Skeletal muscle satellite cell (primary cell): ENCODE measurements around the gene PGS1.

Source experiments
- H3K27me3 ChIP-seq: 2 replicates; pipeline ENCODE4 v1.7.0; 2013; ENCODE audit warnings: low read length; ENCODE audit not compliant: control insufficient read depth, insufficient read depth
- H3K36me3 ChIP-seq: 2 replicates; pipeline ENCODE4 v1.7.0; 2013; ENCODE audit warnings: mild to moderate bottlenecking, control low read depth, low read length; ENCODE audit not compliant: insufficient read depth
- H3K4me1 ChIP-seq: 2 replicates; pipeline ENCODE4 v1.7.0; 2013; ENCODE audit warnings: low read length; ENCODE audit not compliant: control insufficient read depth, insufficient read depth
- H3K4me2 ChIP-seq: 2 replicates; pipeline ENCODE4 v1.7.0; 2013; ENCODE audit warnings: mild to moderate bottlenecking, low read length
- H3K4me3 ChIP-seq: 2 replicates; pipeline ENCODE4 v1.7.0; 2013; ENCODE audit warnings: low read length
- H3K9ac ChIP-seq: 2 replicates; pipeline ENCODE4 v1.7.0; 2013; ENCODE audit warnings: mild to moderate bottlenecking, low read depth, low read length, moderate library complexity
- H3K9me3 ChIP-seq: replicated peaks from 2 replicates; pipeline ENCODE4 v1.7.0; 2013; ENCODE audit warnings: mild to moderate bottlenecking, control low read depth, low read length

The PGS1 gene

GRCh38 chr17:78437508-78438169 lies 59.2 kb downstream of the PGS1 start:
- no peak overlapping the region for H3K4me3 ChIP-seq
- H3K4me2 ChIP-seq: no peak overlapping the region
- H3K27me3 ChIP-seq: peaks cover 36% of the 10 kb centered on the region
- H3K9ac ChIP-seq: no peak overlapping the region
- peaks cover 6% of the 10 kb centered on the region for H3K4me1 ChIP-seq
- no peaks in the 10 kb centered on the region for H3K36me3 ChIP-seq
- no peaks in the 10 kb centered on the region for H3K9me3 ChIP-seq

DNA sequence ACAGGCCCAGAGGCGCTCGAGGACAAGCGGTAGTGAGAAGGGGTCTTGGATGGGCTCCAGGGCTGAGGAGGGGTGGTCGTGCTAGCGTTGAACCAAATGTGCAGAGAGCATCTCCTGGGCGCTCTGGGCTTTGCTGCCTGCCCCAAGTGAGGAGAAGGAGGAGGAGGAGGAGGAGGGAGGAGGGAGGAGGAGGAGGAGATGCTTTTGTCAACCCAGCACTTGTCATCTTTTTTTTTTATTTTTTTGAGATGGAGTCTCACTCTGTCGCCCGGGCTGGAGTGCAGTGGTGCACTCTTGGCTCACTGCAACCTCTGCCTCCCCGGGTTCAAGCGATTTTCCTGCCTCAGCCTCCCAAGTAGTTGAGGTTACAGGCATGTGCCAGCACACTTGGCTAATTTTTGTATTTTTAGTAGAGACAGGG lies 59.8 kb downstream of the PGS1 start:
- Histone ChIP-seq H3K9me3 (no peaks in the 10 kb centered on the region), H3K4me1 (peaks cover 6% of the 10 kb centered on the region), H3K27me3 (peaks cover 34% of the 10 kb centered on the region), H3K36me3 (no peaks in the 10 kb centered on the region), H3K4me3 (no peak overlapping the region), H3K9ac (no peak overlapping the region), H3K4me2 (no peak overlapping the region)

GRCh38 chr17:78438694-78439325 lies 60.4 kb downstream of the PGS1 start:
- Histone ChIP-seq H3K9ac (no peak overlapping the region), H3K4me3 (no peak overlapping the region), H3K4me2 (no peak overlapping the region), H3K4me1 (peaks cover 6% of the 10 kb centered on the region), H3K36me3 (no peaks in the 10 kb centered on the region), H3K27me3 (peaks cover 33% of the 10 kb centered on the region), H3K9me3 (no peaks in the 10 kb centered on the region)

DNA sequence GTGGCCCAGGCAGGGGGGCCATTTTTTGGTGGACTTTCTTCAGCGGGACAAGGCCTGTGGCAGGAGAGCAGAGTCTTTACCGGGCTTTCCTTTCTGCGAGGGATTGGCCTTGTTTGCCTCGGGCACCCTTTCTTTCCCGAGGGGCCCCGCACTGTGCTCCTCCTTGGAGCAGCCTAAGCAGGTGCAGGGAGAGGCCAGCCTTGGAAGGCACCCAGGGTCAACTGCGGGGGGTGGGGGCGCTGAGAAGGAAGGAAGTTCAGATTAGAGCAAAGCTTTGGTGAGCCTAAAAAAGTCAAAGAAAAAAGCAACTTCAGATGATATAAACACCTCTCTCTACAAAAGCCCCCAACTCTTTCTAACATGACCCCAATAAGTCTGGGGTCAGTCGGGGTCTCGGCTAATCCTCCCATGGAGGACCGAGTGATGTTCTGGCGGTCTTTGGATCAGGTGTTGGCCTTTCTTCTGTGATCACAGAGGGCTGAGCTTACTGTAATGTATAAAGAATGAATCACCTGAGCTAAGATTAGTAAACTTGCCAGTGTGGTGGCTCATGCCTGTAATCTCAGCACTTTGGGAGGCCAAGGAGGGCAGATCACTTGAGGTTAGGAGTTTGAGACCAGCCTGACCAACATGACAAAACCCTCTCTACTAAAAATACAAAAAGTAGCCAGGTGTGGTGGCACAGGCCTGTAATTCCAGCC lies 63.0 kb downstream of the PGS1 start:
- no peaks in the 10 kb centered on the region for H3K9me3 ChIP-seq
- H3K36me3 ChIP-seq: no peaks in the 10 kb centered on the region
- H3K4me1 ChIP-seq: peaks cover 6% of the 10 kb centered on the region
- no peak overlapping the region for H3K4me2 ChIP-seq
- no peak overlapping the region for H3K4me3 ChIP-seq
- H3K9ac ChIP-seq: no peak overlapping the region
- peaks cover 25% of the 10 kb centered on the region for H3K27me3 ChIP-seq

- Histone ChIP-seq H3K27me3 (peaks cover 17% of the 10 kb centered on the region), H3K4me2 (no peak overlapping the region), H3K9ac (no peak overlapping the region), H3K4me3 (no peak overlapping the region), H3K4me1 (no peaks in the 10 kb centered on the region), H3K36me3 (no peaks in the 10 kb centered on the region), H3K9me3 (no peaks in the 10 kb centered on the region)
These were observed 64.3 kb downstream of the PGS1 start for GRCh38 chr17:78442648-78443218.

GRCh38 chr17:78444392-78444791 lies 65.9 kb downstream of the PGS1 start:
- H3K36me3 ChIP-seq: no peaks in the 10 kb centered on the region
- no peaks in the 10 kb centered on the region for H3K4me1 ChIP-seq
- no peak overlapping the region for H3K4me2 ChIP-seq
- H3K4me3 ChIP-seq: no peak overlapping the region
- H3K27me3 ChIP-seq: peaks cover 17% of the 10 kb centered on the region
- H3K9ac ChIP-seq: no peak overlapping the region
- H3K9me3 ChIP-seq: no peaks in the 10 kb centered on the region

- Histone ChIP-seq H3K9me3 (no peaks in the 10 kb centered on the region), H3K27me3 (peaks cover 34% of the 10 kb centered on the region), H3K4me2 (no peak overlapping the region), H3K4me1 (peaks cover 11% of the 10 kb centered on the region), H3K4me3 (no peak overlapping the region), H3K36me3 (no peaks in the 10 kb centered on the region), H3K9ac (no peak overlapping the region)
These were observed 68.4 kb downstream of the PGS1 start for GRCh38 chr17:78446833-78447232.

DNA sequence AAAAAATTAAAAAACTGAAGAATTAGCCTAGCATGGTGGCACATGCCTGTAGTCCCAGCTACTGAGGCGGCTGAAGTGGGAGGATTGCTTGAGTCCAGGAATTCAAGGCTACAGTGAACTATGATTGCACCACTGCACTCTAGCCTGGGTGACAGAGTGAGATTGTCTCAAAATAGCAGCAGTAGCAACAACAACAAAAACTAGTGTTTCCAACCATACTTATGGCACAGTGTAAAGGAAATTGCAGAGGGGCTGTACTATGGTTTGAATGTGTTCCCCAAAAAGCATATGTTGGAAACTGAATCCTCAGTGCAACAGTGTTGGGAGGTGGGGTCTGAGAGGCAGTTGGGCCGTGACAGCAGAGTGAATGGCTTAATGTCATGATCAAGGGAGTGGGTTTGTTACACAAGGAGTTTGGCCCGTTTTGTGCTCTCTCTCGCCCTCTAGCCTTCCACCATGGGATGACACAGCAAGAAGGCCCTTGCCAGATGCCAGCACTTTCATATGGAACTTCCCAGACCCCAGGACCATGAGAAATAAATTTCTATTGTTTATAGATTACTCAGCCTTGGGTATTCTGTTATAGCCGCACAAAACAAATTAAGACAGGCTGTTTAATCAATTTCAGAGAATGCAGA lies 70.0 kb downstream of the PGS1 start:
- no peak overlapping the region for H3K4me2 ChIP-seq
- H3K9ac ChIP-seq: no peak overlapping the region
- peaks cover 11% of the 10 kb centered on the region for H3K4me1 ChIP-seq
- H3K36me3 ChIP-seq: no peaks in the 10 kb centered on the region
- H3K4me3 ChIP-seq: no peak overlapping the region
- no peaks in the 10 kb centered on the region for H3K9me3 ChIP-seq
- peaks cover 29% of the 10 kb centered on the region for H3K27me3 ChIP-seq

DNA sequence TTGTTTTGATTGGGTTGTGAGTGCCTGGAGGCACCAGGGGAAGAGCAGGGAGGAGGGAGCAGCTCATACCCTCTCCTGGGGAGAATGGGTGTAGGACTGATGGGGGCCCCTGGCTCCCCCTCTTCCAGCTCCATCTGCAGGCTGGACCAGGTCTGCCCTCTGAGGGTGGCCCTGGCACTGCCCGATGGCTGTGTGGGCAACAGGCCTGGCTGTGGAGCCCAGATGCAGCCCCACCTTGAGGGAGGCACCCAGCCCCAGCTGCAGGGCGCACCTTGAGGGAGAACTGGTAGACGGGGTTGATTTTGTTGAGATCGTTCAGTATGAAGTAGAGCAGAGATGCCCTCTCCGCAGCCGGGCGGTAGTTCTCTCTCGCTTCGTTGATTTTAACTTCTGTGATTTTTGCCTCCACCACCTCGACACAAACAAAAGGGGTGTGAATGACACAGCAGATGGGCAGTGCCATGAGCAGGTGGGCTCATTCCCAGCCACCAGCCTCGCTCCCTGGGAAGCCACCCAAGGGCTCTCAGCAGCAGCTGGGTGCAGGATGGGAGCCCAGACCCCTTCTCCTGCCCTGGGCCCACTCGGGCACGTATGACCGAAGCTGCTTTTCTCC lies 71.6 kb downstream of the PGS1 start:
- Histone ChIP-seq H3K4me1 (peaks cover 11% of the 10 kb centered on the region), H3K9me3 (no peaks in the 10 kb centered on the region), H3K36me3 (no peaks in the 10 kb centered on the region), H3K27me3 (peaks cover 34% of the 10 kb centered on the region), H3K4me2 (no peak overlapping the region), H3K4me3 (no peak overlapping the region), H3K9ac (no peak overlapping the region)

GRCh38 chr17:78450696-78451345 lies 72.4 kb downstream of the PGS1 start:
- Histone ChIP-seq H3K4me1 (peaks cover 11% of the 10 kb centered on the region), H3K9me3 (no peaks in the 10 kb centered on the region), H3K36me3 (no peaks in the 10 kb centered on the region), H3K4me3 (no peak overlapping the region), H3K9ac (no peak overlapping the region), H3K4me2 (no peak overlapping the region), H3K27me3 (peaks cover 34% of the 10 kb centered on the region)
